ENCODE results near the gene C1QC.
A peak's percentile ranks its signal among the peaks of the same experiment; 100 is the strongest.

The C1QC gene

DNA sequence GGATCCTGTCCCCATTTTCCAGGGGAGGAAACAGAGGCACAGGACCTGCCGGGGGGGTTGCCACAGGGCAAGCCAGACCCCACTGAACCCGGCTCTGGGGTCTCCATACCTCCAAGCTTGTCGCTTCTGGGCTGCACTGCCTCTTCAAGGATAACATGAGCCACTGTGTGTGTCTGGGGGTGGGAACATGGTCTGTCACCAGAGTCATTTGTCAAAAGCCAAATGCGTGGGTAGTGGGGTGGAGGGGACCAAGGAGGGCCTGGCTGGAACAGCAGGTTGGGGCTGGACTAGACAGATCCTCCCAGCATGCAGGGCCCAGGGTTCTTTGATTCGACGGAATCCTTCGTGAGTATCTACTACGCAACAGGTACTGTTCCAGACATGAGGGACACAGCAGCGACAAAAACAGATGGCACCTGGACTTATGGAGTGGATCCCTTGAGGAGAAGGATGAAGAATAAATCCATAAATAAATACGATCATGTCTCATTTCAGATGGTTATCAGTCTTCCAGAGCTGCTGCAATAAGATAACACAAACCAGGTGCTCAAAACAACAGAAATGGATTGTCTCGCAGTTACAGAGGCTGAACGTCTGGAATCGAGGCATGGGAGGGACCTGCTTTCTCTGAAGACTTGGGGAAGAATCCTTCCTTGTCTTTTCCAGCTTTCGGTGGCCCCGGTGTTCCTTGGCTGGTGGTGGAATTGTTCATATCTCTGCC, 38.3 kb downstream of the C1QC start:
- DNase-seq = no peak

DNA sequence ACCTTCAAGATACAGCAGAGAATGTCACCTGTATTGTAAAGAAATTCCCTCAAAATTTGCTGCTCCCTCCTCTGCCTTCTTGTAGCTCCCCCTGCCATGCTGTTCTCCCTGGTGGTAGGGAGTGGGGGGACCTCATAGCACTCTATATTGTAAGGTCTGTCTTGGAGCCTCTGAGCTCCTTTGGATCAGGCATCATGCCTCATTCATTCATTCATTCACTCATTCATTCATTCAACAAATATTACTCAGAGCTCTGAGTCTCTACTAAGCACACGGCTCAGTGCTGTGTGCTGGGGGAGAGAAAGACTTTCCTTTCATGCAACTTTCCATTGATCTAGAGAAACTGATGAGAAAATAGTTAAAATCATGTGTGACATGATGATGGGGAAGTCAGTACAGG, 40.1 kb downstream of the C1QC start:
- DNase-seq = no peak

GRCh38 chr1:22685591-22686059, 42.2 kb downstream of the C1QC start:
- no peak for DNase-seq

DNA sequence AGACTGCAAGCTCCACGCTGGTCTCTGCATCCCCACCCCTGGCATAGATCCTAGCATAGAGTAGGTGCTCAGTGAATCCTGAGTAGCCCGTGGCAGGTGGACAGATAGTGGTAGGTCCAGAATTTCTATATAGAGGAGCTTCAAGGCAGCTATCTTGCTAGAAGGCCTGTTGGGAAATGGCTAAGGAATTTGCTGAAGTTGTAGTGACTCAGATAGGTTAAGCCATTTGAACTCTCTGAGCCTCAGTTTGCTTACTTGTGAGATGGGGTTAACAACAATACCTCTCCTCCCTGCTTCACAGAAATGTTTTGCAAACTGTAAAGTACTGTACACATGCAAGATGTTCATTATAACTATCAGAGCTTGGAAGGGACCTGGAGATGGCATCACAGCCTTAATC, 43.8 kb downstream of the C1QC start:
- no peak for DNase-seq

DNA sequence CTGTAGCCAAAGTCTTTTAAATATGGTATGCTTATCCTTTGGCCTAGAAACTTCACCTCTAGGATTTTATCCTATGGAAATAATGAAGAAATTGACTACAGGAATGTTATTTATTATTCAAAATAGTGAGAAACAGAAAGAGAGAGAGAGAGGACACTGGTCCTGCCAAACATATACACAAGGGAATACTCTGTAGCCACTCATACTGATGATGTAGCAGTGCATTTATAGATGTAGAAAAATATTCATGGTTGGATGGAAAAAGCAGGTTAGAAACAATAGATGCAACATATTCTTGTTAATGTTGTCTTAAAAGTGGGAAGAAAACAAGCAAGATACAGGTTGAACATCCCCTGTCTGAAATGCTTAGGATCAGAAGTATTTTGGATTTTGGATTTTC, 45.0 kb downstream of the C1QC start:
- no peak for DNase-seq

DNA sequence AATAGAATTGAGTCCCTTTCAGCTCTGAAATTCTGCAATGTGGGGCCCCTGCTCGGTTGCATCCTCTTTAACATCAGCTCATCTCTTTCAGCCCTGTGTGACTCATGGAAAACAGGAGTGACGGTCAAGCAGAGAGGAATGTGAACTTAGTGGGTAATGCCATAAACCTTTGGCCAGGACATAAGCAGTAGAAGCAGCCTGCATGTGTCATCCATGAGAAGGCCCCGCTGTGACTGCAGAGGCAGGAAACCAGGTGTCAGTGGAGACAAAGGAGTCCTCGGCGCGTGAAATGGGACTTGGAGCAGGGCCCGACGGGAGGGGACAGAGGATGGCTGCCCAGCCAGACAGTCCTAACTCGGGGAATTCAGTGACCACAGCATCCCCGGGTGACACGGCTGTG, 46.1 kb downstream of the C1QC start:
- DNase-seq = peak; percentile 34

DNA sequence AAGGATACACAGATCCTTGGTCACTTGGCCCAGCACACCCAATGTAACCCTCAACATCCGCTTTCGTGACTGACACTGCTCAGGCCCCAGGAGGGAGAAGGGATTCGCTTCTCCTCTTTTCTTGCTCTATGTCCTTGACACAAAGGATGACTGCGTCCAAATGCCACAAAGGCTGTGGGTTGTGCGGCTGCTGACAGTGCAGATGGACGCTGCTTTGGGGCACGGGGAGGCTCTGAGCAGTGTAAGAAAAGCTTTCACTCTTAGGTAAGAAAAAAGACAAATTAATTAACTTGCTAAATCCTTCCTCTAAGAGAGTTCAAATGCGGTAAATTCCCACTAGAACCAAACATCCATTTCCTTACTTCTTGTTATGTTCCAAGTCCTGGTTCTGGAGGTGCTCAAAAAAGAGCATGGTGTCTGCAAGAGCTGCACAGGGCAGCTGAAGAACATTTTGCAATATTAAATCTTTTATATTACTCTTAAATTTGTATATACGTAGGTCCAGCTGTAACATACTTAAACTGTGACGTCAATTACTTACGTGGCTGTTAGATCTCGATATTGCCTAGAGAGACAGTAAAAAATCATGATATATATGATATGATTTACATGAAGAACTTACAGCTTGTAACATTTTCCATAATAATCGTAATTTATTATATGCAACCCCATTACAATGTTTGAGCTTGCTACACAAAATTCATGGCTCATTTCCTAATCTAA, 47.8 kb downstream of the C1QC start:
- DNase-seq = no peak

- DNase-seq = no peak
Observed at GRCh38 chr1:22694172-22694571, 50.7 kb downstream of the C1QC start.

- no peak for DNase-seq
Observed at GRCh38 chr1:22696610-22697009, 53.2 kb downstream of the C1QC start.
